Mesodermal cell (in vitro differentiated cells): Measurements from ENCODE around the gene SLC25A25.

Experiments
- H3K27ac ChIP-seq: 2 replicates; pipeline ENCODE4 v1.7.0; 2013; ENCODE audit warnings: mild to moderate bottlenecking, low read depth, low read length, moderate library complexity; ENCODE audit not compliant: severe bottlenecking
- H3K36me3 ChIP-seq: 2 replicates; pipeline ENCODE4 v1.7.1; 2013; ENCODE audit warnings: mild to moderate bottlenecking, low read length, moderate library complexity; ENCODE audit not compliant: control insufficient read depth, insufficient read depth
- H3K4me1 ChIP-seq: one replicate; pipeline ENCODE4 v1.7.1; 2013; ENCODE audit warnings: mild to moderate bottlenecking, low read length; ENCODE audit not compliant: insufficient read depth, control insufficient read depth, poor library complexity, severe bottlenecking
- H3K4me3 ChIP-seq: 2 replicates; pipeline ENCODE4 v1.7.0; 2013; ENCODE audit warnings: low read length, control low read depth, mild to moderate bottlenecking; ENCODE audit not compliant: insufficient read depth, poor library complexity, severe bottlenecking; ENCODE audit errors: extremely low read depth
- H3K9me3 ChIP-seq: 2 replicates; pipeline ENCODE4 v1.7.1; 2013; ENCODE audit warnings: mild to moderate bottlenecking, low read length, moderate library complexity; ENCODE audit not compliant: control insufficient read depth
- WGBS, 2 experiments: methylation state at CpG; one replicate each; pipeline ENCODE4 v1.1.5; 2013; ENCODE audit warnings: missing lambda C conversion rate in 2 of 2; ENCODE audit not compliant: insufficient coverage in 2 of 2; 5-methylcytosine and 5-hydroxymethylcytosine counted together

The SLC25A25 gene

GRCh38 chr9:128121924-128122808, 54.1 kb downstream of the SLC25A25 start:
- WGBS, 2 experiments = 92 to 96% methylated on average over 19 to 26 of the region's 27 CpGs
- peaks cover 3% of the 10 kb centered on the region for H3K4me1 ChIP-seq
- no peaks in the 10 kb centered on the region for H3K9me3 ChIP-seq
- H3K36me3 ChIP-seq = peaks cover 35% of the 10 kb centered on the region
- H3K4me3 ChIP-seq = no peak overlapping the region
- no peak overlapping the region for H3K27ac ChIP-seq

GRCh38 chr9:128122809-128123175, 54.8 kb downstream of the SLC25A25 start:
- no peak overlapping the region for H3K4me3 ChIP-seq
- no peak overlapping the region for H3K27ac ChIP-seq
- H3K4me1 ChIP-seq = peaks cover 3% of the 10 kb centered on the region
- peaks cover 35% of the 10 kb centered on the region for H3K36me3 ChIP-seq
- WGBS, 2 experiments = 98 to 99% methylated on average over 21 to 24 of the region's 24 CpGs
- no peaks in the 10 kb centered on the region for H3K9me3 ChIP-seq

- 89 to 96% methylated on average over 10 to 11 of the region's 21 CpGs for WGBS, 2 experiments
- Histone ChIP-seq H3K36me3 (peaks cover 35% of the 10 kb centered on the region), H3K4me1 (no peaks in the 10 kb centered on the region), H3K4me3 (no peak overlapping the region), H3K27ac (no peak overlapping the region), H3K9me3 (no peaks in the 10 kb centered on the region)
Measured at GRCh38 chr9:128123451-128124080, 55.5 kb downstream of the SLC25A25 start.

DNA sequence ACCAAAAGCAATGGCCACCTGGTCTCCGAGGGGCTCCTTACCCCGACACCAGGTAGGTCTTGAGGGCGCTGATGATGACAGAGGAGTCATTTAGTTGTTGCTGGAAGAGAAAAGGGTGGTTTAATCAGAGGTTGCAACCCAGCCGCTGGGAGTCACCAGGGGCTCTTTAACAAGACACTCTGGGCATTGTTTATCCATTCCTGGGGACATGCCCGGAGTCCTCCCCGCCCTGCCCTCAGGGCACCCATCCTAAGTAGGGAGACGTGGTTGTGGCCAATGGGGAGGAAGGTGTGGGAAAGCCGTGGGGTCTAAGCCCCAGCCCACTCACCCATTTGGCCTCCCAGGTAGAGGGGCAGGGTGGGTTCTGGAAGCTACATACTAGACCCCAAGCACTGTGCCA, 56.4 kb downstream of the SLC25A25 start:
- Histone ChIP-seq H3K27ac (no peak overlapping the region), H3K4me3 (no peak overlapping the region), H3K9me3 (peaks cover 6% of the 10 kb centered on the region), H3K36me3 (peaks cover 35% of the 10 kb centered on the region), H3K4me1 (no peaks in the 10 kb centered on the region)
- WGBS, 2 experiments = 91 to 95% methylated on average over 4 to 8 of the region's 8 CpGs

DNA sequence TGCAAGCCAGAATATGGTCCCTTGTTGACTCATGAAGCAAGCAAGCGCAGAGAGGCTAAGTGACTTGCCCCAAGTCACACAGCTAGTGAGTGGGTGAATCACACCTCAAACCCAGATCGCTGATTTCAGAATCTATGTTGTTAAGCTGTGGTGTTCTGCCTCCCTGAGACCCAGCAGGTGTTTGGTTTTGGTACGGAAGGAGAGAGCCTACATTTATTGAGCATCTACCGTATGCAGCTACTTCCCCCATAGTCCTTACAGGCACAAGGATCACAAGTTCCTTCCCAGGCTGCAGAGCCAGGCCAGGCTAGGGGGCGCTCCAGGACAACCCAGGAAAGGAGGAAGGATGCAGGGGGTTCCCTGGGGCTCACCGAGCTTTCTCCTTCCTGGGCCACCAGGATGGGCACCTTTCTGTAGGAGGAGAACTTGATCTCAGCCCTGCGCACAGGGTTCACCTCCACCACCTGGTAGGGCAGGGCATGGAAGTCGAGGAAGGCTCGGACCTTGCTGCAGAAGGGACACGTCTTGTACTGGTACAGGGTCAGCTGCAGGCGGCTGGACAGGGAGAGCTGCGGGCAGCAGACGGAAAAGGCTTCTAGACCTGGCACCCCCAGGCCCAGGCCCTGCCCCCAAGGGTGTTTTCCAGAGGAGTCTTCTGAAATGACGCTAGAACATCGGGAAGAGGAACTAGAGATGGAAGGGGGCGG, 57.0 kb downstream of the SLC25A25 start:
- H3K4me1 ChIP-seq = no peaks in the 10 kb centered on the region
- 83 to 95% methylated on average over 13 of the region's 16 CpGs for WGBS, 2 experiments
- H3K9me3 ChIP-seq = peaks cover 6% of the 10 kb centered on the region
- no peak overlapping the region for H3K4me3 ChIP-seq
- H3K27ac ChIP-seq = no peak overlapping the region
- peaks cover 35% of the 10 kb centered on the region for H3K36me3 ChIP-seq

GRCh38 chr9:128125580-128126354, 57.7 kb downstream of the SLC25A25 start:
- Histone ChIP-seq H3K9me3 (peaks cover 6% of the 10 kb centered on the region), H3K4me1 (no peaks in the 10 kb centered on the region), H3K36me3 (peaks cover 35% of the 10 kb centered on the region), H3K27ac (no peak overlapping the region), H3K4me3 (no peak overlapping the region)
- 82 to 93% methylated on average over 6 to 7 of the region's 10 CpGs for WGBS, 2 experiments

- H3K4me3 ChIP-seq = peak within 1 kb of the TSS; percentile 87
- peaks cover 22% of the 10 kb centered on the region for H3K36me3 ChIP-seq
- peak within 1 kb of the TSS; percentile 77 for H3K27ac ChIP-seq
- H3K9me3 ChIP-seq = peaks cover 6% of the 10 kb centered on the region
- 0% methylated on average over 40 to 55 of the region's 56 CpGs for WGBS, 2 experiments
- no peaks in the 10 kb centered on the region for H3K4me1 ChIP-seq
Measured at GRCh38 chr9:128127568-128127989, 59.5 kb downstream of the SLC25A25 start, which contains the start of gene PTGES2. PTGES2 (minus strand) TSS chr9:128127729; CDS start chr9:128127717, 12 bp downstream.

DNA sequence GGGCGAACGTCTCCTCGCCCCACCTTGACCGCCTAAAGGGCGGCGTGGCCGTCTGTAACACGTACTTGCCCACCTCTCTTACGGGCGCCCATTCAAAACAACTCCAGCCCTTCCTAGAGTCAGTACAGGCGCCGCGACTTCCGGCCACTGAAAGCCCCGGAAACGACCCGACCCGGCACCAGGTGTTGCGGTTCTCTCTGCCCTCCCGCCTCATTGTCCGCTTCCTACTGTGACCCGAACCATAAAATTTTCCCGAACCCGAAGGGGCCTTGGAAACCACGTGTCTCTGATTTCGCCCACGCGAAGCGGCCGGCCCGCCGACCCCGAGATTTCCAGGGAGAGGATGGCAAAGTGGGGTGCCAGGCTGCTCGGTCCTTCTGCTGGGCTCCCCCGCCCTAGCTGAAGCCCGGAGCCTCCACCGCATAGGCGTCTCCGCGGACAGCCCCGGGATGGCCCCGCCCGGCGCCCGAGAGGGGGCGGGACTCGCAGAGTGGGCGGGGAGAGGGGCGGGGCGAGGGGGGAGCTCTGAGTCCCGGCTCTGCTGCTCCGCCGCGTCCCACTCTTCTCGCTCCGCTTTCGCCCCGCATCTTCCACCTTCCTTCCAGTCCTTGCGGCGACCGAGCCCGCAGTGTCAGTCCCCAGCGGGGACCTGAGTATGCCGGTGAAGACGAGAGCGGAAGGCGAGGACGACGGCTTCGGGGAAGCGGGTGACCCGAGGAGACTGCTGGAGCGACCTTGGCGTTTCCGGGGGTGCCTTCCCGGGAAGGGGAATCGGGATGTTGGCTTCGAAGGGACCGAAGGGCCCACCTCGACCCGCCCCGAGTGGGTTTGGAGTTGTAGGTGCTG, 60.2 kb downstream of the SLC25A25 start:
- H3K36me3 ChIP-seq = peaks cover 19% of the 10 kb centered on the region
- peak overlapping the region; percentile 77 for H3K27ac ChIP-seq
- peak overlapping the region; percentile 87 for H3K4me3 ChIP-seq
- 1% methylated on average over 49 to 58 of the region's 82 CpGs for WGBS, 2 experiments
- H3K4me1 ChIP-seq = no peaks in the 10 kb centered on the region
- peaks cover 6% of the 10 kb centered on the region for H3K9me3 ChIP-seq

- Histone ChIP-seq H3K36me3 (peaks cover 13% of the 10 kb centered on the region), H3K4me1 (no peaks in the 10 kb centered on the region), H3K27ac (no peak overlapping the region), H3K9me3 (peaks cover 6% of the 10 kb centered on the region), H3K4me3 (peak overlapping the region; percentile 87)
- WGBS, 2 experiments = 73 to 87% methylated on average over 24 to 27 of the region's 29 CpGs
Measured at GRCh38 chr9:128128836-128129590, 61.0 kb downstream of the SLC25A25 start.
